ENCODE results near the gene GPR146.

Gene GPR146

DNA sequence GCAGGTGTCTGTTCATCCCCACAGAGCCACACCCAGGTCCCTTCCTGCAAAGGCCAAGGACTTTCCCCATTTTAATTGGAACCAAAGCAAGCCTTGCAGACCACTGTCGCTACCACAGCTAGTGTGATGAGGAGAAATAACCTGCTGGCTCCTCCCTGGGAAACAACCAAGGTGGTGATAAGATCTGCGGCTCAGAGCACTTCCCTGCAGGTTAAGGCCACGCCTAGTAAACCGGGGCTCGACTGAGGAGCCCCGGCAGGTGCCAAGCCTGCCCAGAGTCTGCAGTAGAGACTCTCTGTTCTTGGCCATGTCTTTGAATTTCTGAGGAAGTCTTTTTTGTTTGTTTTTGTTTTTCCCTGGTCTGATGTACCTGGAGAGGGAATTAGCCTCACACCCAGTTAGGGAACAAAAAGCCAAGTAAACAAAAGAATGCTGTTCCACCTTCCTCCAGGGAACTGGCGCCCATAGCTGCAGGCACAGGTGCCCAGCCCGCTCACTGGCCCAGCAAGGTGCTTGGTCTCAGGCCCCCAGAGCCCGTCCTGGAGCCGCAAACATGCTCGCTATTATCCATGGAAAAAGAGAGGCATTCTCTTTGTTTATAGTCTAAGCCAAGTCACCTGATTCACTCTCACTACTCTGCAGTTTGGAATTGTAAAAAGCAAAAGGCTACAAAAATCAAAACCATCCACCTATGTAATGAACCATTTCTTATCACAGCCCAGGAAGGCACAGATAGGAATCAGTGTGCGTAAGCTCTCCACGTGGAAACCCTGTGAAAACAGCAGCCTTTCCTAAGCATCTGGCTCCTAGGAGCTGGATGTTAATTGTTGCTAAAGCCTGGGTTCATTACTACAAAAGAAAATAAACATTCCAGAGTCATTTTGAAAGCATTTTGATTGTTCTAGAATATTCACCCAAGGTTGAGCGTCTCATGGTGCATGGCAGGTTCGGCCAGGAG lies 2.7 kb downstream of the GPR146 start:
- H3K4me3 ChIP-seq (ENCODE audit: low read depth, low read length), result no peak overlapping the region
- in situ Hi-C loops (cut with HindIII; ENCODE audit: low sequenced_read_pairs), result loop anchor here (5.0 kb wide), 1 partner anchor 50 kb away; no protein-coding TSS in a partner anchor
- DNase-seq (ENCODE audit: low read depth), result no peak
- TF ChIP-seq, protein P1, sequence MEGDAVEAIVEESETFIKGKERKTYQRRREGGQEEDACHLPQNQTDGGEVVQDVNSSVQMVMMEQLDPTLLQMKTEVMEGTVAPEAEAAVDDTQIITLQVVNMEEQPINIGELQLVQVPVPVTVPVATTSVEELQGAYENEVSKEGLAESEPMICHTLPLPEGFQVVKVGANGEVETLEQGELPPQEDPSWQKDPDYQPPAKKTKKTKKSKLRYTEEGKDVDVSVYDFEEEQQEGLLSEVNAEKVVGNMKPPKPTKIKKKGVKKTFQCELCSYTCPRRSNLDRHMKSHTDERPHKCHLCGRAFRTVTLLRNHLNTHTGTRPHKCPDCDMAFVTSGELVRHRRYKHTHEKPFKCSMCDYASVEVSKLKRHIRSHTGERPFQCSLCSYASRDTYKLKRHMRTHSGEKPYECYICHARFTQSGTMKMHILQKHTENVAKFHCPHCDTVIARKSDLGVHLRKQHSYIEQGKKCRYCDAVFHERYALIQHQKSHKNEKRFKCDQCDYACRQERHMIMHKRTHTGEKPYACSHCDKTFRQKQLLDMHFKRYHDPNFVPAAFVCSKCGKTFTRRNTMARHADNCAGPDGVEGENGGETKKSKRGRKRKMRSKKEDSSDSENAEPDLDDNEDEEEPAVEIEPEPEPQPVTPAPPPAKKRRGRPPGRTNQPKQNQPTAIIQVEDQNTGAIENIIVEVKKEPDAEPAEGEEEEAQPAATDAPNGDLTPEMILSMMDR (IDR thresholded peaks at IDR 0.05; ENCODE audit: low read depth, low read length, missing control alignments), result no peak

DNA sequence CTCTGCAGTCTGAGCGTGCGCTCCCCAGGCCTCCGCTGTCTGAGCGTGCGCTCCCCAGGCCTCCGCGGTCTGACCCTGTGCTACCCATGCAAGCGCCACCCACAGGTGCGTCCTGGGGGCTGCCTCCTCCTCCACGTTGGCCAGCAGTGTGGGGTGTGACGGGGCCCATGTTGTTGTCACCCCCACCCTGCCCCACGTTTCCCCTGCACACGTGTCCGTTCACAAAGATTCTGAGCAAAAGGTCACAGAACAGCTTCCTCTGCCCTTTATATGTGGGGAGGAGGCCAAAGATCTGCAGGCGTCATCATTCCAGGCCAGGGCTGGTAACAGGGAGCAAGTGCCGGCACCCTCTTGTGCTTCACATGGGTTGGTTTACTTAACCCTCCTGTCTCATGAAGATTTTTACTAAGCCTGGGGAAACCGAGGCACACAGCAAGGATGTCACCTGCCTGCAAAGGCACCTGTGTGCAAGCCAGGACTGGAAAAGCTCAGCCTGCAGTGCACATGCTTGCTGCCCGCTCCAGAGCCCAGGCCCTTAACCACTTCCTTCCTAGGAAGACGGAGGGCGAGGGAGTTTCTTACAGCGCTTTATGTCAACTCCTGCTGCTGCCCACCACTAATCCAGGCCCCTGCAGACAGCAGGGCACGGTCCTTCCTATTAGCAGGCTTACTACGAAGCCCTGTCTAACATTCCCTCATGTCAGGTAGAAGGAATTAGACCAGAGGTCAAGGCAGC lies 4.8 kb downstream of the GPR146 start:
- TF ChIP-seq, protein P1 (IDR thresholded peaks at IDR 0.05; ENCODE audit: low read depth, low read length, missing control alignments), result no peak
- in situ Hi-C loops (cut with HindIII; ENCODE audit: low sequenced_read_pairs), result loop anchor here (5.0 kb wide), 1 partner anchor 48 kb away; no protein-coding TSS in a partner anchor
- DNase-seq (ENCODE audit: low read depth), result no peak
- H3K4me3 ChIP-seq (ENCODE audit: low read depth, low read length), result no peak overlapping the region

DNA sequence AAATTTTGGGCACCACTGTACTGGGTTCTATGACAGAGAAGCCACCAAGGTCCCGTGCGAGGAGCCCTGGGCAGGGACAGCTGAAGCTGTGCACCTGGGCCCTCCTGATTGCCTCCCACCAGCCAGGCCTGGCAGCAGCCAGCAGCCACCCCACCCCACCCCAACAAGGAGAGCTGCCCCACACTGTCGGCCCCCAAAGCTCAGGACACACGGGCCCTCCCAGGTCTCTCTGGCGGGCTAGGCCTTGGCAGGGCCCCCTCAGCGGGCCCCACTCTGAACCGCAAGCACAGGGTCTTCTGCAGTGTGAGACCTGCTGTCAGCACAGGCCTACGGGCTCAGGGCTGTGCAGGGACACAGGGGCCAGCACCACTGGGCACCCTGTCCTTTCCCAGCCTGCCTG lies 5.5 kb downstream of the GPR146 start:
- in situ Hi-C loops (cut with HindIII; ENCODE audit: low sequenced_read_pairs), result loop anchor here (5.0 kb wide), 1 partner anchor 48 kb away; no protein-coding TSS in a partner anchor
- TF ChIP-seq, protein P1 (IDR thresholded peaks at IDR 0.05; ENCODE audit: low read depth, low read length, missing control alignments), result no peak
- no peak for DNase-seq (ENCODE audit: low read depth)
- H3K4me3 ChIP-seq (ENCODE audit: low read depth, low read length), result no peak overlapping the region

- in situ Hi-C loops (cut with HindIII; ENCODE audit: low sequenced_read_pairs), result no loop called here
- TF ChIP-seq, protein P1 (IDR thresholded peaks at IDR 0.05; ENCODE audit: low read depth, low read length, missing control alignments), result no peak
- no peak for DNase-seq (ENCODE audit: low read depth)
- H3K4me3 ChIP-seq (ENCODE audit: low read depth, low read length), result no peak overlapping the region
These were observed 6.0 kb downstream of the GPR146 start for GRCh38 chr7:1050254-1050906.

GRCh38 chr7:1050956-1051690 lies 6.8 kb downstream of the GPR146 start:
- no peak overlapping the region for H3K4me3 ChIP-seq (ENCODE audit: low read depth, low read length)
- TF ChIP-seq, protein P1 (IDR thresholded peaks at IDR 0.05; ENCODE audit: low read depth, low read length, missing control alignments), result no peak
- no peak for DNase-seq (ENCODE audit: low read depth)
- in situ Hi-C loops (cut with HindIII; ENCODE audit: low sequenced_read_pairs), result no loop called here
